Smooth muscle cell (in vitro differentiated cells): ENCODE measurements around the gene R3HDM2. TPM values are rescaled to one million over a fixed set of nuclear protein-coding genes. Genes with fewer than 3 reads are reported as not detected.
"Not testable (repeated sequence)": the region's sequence is repeated elsewhere in the genome, so short reads cannot be mapped to it uniquely, and the experiment has no call there.

Experiments
- DNase-seq: peaks from one replicate; lab custom pipeline; 2025; ENCODE audit not compliant: unreplicated experiment; lab: John Stamatoyannopoulos, UW
- H2AFZ ChIP-seq: fragments of 200-600 bp; sonication (generic); 2 replicates; pipeline ENCODE4 v1.6.0; 2016; ENCODE audit warnings: antibody characterized with exemption, low read depth, mild to moderate bottlenecking
- H3F3A ChIP-seq: fragments of 200-600 bp; sonication (generic); 2 replicates; pipeline ENCODE4 v1.6.0; 2017; ENCODE audit warnings: antibody characterized with exemption, low read depth
- H3K27ac ChIP-seq: fragments of 200-600 bp; sonication (generic); 2 replicates; pipeline ENCODE4 v1.5.1; 2016; ENCODE audit warnings: low read depth, mild to moderate bottlenecking
- H3K27me3 ChIP-seq: fragments of 200-600 bp; sonication (generic); 2 replicates; pipeline ENCODE4 v1.6.1; 2016; ENCODE audit warnings: low read depth, mild to moderate bottlenecking
- H3K36me3 ChIP-seq: fragments of 200-600 bp; sonication (generic); 2 replicates; pipeline ENCODE4 v1.5.1; 2016; ENCODE audit warnings: low read depth
- H3K4me1 ChIP-seq: fragments of 200-600 bp; sonication (generic); 2 replicates; pipeline ENCODE4 v1.5.1; 2016; ENCODE audit warnings: low read depth
- H3K4me2 ChIP-seq: fragments of 200-600 bp; sonication (generic); 2 replicates; pipeline ENCODE4 v1.6.0; 2016; ENCODE audit warnings: mild to moderate bottlenecking
- H3K4me3 ChIP-seq: fragments of 200-600 bp; sonication (generic); 2 replicates; pipeline ENCODE4 v1.5.1; 2016; ENCODE audit warnings: mild to moderate bottlenecking
- H3K79me2 ChIP-seq: fragments of 200-600 bp; sonication (generic); 2 replicates; pipeline ENCODE4 v1.6.0; 2016; ENCODE audit warnings: low read depth, mild to moderate bottlenecking
- H3K9ac ChIP-seq: fragments of 200-600 bp; sonication (generic); 2 replicates; pipeline ENCODE4 v1.6.0; 2016; ENCODE audit warnings: low read depth
- H3K9me3 ChIP-seq: fragments of 200-600 bp; sonication (generic); replicated peaks from 2 replicates; pipeline ENCODE4 v1.5.1; 2016; ENCODE audit warnings: low read depth
- H4K20me1 ChIP-seq: fragments of 200-600 bp; sonication (generic); 2 replicates; pipeline ENCODE4 v1.6.0; 2016; ENCODE audit warnings: low read depth
- CTCF ChIP-seq: fragments of 200-600 bp; sonication (generic); IDR thresholded peaks from 2 replicates; pipeline ENCODE4 v1.5.1; 2017; ENCODE audit warnings: borderline replicate concordance, mild to moderate bottlenecking, antibody characterized with exemption; ENCODE audit not compliant: insufficient read depth, poor library complexity, severe bottlenecking
- WGBS: methylation state at CpG from one replicate; pipeline ENCODE4 v1.1.7; 2016; ENCODE audit warnings: low lambda C conversion rate; 5-methylcytosine and 5-hydroxymethylcytosine counted together
- polyA plus RNA-seq: library from polyadenylated mRNA; unstranded; fragments of >200 nt; fragmentation: Nextera tagmentation; extraction: Ambion mirVana; gene quantifications from 2 replicates; pipeline ENCODE4 v1.2.1, GENCODE V29; 2016
- total RNA-seq: library from RNA; depleted of rRNA; stranded (reverse); fragments of >200 nt; gene quantifications from 2 replicates; pipeline ENCODE4 v1.2.3, GENCODE V29; 2014

R3HDM2 gene
- total and polyA plus RNA-seq, 2 experiments from 2014 or later, result 12.2 to 16.0 TPM

- H2AFZ ChIP-seq, result peak overlapping the region; percentile 31
- peaks cover 39% of the 10 kb centered on the region for H3K79me2 ChIP-seq
- no peaks in the 10 kb centered on the region for H3F3A ChIP-seq
- no peaks in the 10 kb centered on the region for H3K9me3 ChIP-seq
- 43% methylated on average over 9 of the region's 9 CpGs for WGBS
- H3K27ac ChIP-seq, result peak overlapping the region; percentile 92
- peak overlapping the region; percentile 85 for H3K4me2 ChIP-seq
- no peak for TF ChIP-seq CTCF
- no peaks in the 10 kb centered on the region for H3K27me3 ChIP-seq
- peak overlapping the region; percentile 53 for H3K4me3 ChIP-seq
- H3K36me3 ChIP-seq, result no peaks in the 10 kb centered on the region
- H4K20me1 ChIP-seq, result no peaks in the 10 kb centered on the region
- DNase-seq, result no peak
- peaks cover 11% of the 10 kb centered on the region for H3K4me1 ChIP-seq
- peak overlapping the region; percentile 94 for H3K9ac ChIP-seq
These were observed 1.3 kb downstream of the R3HDM2 start for GRCh38 chr12:57429473-57430111.

- Histone ChIP-seq H3K9me3 (no peaks in the 10 kb centered on the region), H3F3A (no peaks in the 10 kb centered on the region), H3K79me2 (peaks cover 43% of the 10 kb centered on the region), H4K20me1 (peaks cover 5% of the 10 kb centered on the region), H3K4me3 (peak overlapping the region; percentile 53), H3K27me3 (no peaks in the 10 kb centered on the region), H3K36me3 (no peaks in the 10 kb centered on the region), H3K4me1 (peaks cover 11% of the 10 kb centered on the region), H3K27ac (peak overlapping the region; percentile 92), H2AFZ (no peak overlapping the region), H3K9ac (no peak overlapping the region), H3K4me2 (peak overlapping the region; percentile 85)
- 98% methylated on average over 6 of the region's 6 CpGs for WGBS
- no peak for TF ChIP-seq CTCF
- DNase-seq, result no peak
These were observed 1.9 kb downstream of the R3HDM2 start for GRCh38 chr12:57428965-57429364.

- H3K9me3 ChIP-seq, H3K36me3 ChIP-seq, DNase-seq, H3K4me2 ChIP-seq, H3F3A ChIP-seq, H4K20me1 ChIP-seq, H3K27ac ChIP-seq, H3K9ac ChIP-seq, H3K27me3 ChIP-seq, H2AFZ ChIP-seq, H3K4me3 ChIP-seq: not testable (repeated sequence)
- H3K79me2 ChIP-seq, result peaks cover 49% of the 10 kb centered on the region
- H3K4me1 ChIP-seq, result peaks cover 11% of the 10 kb centered on the region
- 99% methylated on average over 10 of the region's 10 CpGs for WGBS
These were observed 3.9 kb downstream of the R3HDM2 start for GRCh38 chr12:57426948-57427347.

GRCh38 chr12:57420482-57420881 is 10.4 kb downstream of the R3HDM2 start:
- no peak for TF ChIP-seq CTCF
- no peak overlapping the region for H3K27ac ChIP-seq
- H4K20me1 ChIP-seq, result peaks cover 51% of the 10 kb centered on the region
- H3K4me1 ChIP-seq, result no peaks in the 10 kb centered on the region
- H2AFZ ChIP-seq, result no peak overlapping the region
- H3K9me3 ChIP-seq, result no peaks in the 10 kb centered on the region
- no peak overlapping the region for H3K4me3 ChIP-seq
- DNase-seq, result no peak
- WGBS, result 98% methylated on average over 5 of the region's 5 CpGs
- H3K27me3 ChIP-seq, result no peaks in the 10 kb centered on the region
- no peak overlapping the region for H3K9ac ChIP-seq
- no peaks in the 10 kb centered on the region for H3K36me3 ChIP-seq
- peaks cover 44% of the 10 kb centered on the region for H3K79me2 ChIP-seq
- no peak overlapping the region for H3K4me2 ChIP-seq
- H3F3A ChIP-seq, result no peaks in the 10 kb centered on the region
